ENCODE measurements around the gene GPRIN2.
A peak's percentile ranks its signal among the peaks of the same experiment; 100 is the strongest.

The GPRIN2 gene

GRCh38 chr10:46522295-46523118 lies 34.0 kb downstream of the GPRIN2 start:
- no peak for DNase-seq (ENCODE audit: low read depth)
- H3K4me3 ChIP-seq (ENCODE audit: low read length): no peak overlapping the region
- TF ChIP-seq CTCF (conservative IDR thresholded peaks at IDR 0.05; ENCODE audit: low read length): no peak

GRCh38 chr10:46520941-46521340 lies 35.5 kb downstream of the GPRIN2 start:
- TF ChIP-seq CTCF (conservative IDR thresholded peaks at IDR 0.05; ENCODE audit: low read length): no peak
- DNase-seq (ENCODE audit: low read depth): peak; percentile 44
- H3K4me3 ChIP-seq (ENCODE audit: low read length): no peak overlapping the region

GRCh38 chr10:46520381-46520780 lies 36.1 kb downstream of the GPRIN2 start:
- no peak for TF ChIP-seq CTCF (conservative IDR thresholded peaks at IDR 0.05; ENCODE audit: low read length)
- no peak overlapping the region for H3K4me3 ChIP-seq (ENCODE audit: low read length)
- no peak for DNase-seq (ENCODE audit: low read depth)

GRCh38 chr10:46518028-46518725 lies 38.3 kb downstream of the GPRIN2 start:
- H3K4me3 ChIP-seq (ENCODE audit: low read length): no peak overlapping the region
- DNase-seq (ENCODE audit: low read depth): no peak

GRCh38 chr10:46517541-46517940 lies 38.9 kb downstream of the GPRIN2 start:
- TF ChIP-seq CTCF (conservative IDR thresholded peaks at IDR 0.05; ENCODE audit: low read length): no peak
- DNase-seq (ENCODE audit: low read depth): no peak
- H3K4me3 ChIP-seq (ENCODE audit: low read length): no peak overlapping the region

More at GRCh38 chr10:46518028-46518725, 38.3 kb downstream of the GPRIN2 start:
- no peak for TF ChIP-seq CTCF (conservative IDR thresholded peaks at IDR 0.05; ENCODE audit: low read length)

GRCh38 chr10:46516660-46517416 lies 39.6 kb downstream of the GPRIN2 start:
- no peak for TF ChIP-seq CTCF (conservative IDR thresholded peaks at IDR 0.05; ENCODE audit: low read length)
- H3K4me3 ChIP-seq (ENCODE audit: low read length): no peak overlapping the region
- peak; percentile 92 for DNase-seq (ENCODE audit: low read depth)
